ENCODE measurements around the gene CPAMD8.
"Not testable (repeated sequence)": the region's sequence is repeated elsewhere in the genome, so short reads cannot be mapped to it uniquely, and the experiment has no call there.

The CPAMD8 gene

GRCh38 chr19:16880884-16881554, 145.6 kb downstream of the CPAMD8 start:
- no peak for DNase-seq (ENCODE audit: low read depth)

GRCh38 chr19:16878181-16878965, 148.2 kb downstream of the CPAMD8 start:
- no peak for TF ChIP-seq CTCF (conservative IDR thresholded peaks at IDR 0.05; ENCODE audit: low read length)
- H3K4me3 ChIP-seq (ENCODE audit: low read length): no peak overlapping the region
- DNase-seq (ENCODE audit: low read depth): no peak

More at GRCh38 chr19:16880884-16881554, 145.6 kb downstream of the CPAMD8 start:
- no peak for TF ChIP-seq CTCF (conservative IDR thresholded peaks at IDR 0.05; ENCODE audit: low read length)
- no peak overlapping the region for H3K4me3 ChIP-seq (ENCODE audit: low read length)

- no peak for DNase-seq (ENCODE audit: low read depth)
- TF ChIP-seq CTCF (conservative IDR thresholded peaks at IDR 0.05; ENCODE audit: low read length): no peak
- no peak overlapping the region for H3K4me3 ChIP-seq (ENCODE audit: low read length)
These were observed 149.0 kb downstream of the CPAMD8 start for GRCh38 chr19:16877581-16877980.

- H3K4me3 ChIP-seq (ENCODE audit: low read length): no peak overlapping the region
- TF ChIP-seq CTCF (conservative IDR thresholded peaks at IDR 0.05; ENCODE audit: low read length): no peak
- DNase-seq (ENCODE audit: low read depth): no peak
These were observed 149.7 kb downstream of the CPAMD8 start for GRCh38 chr19:16876904-16877361.

GRCh38 chr19:16875584-16876555, 150.7 kb downstream of the CPAMD8 start:
- H3K4me3 ChIP-seq (ENCODE audit: low read length): no peak overlapping the region
- no peak for DNase-seq (ENCODE audit: low read depth)
- no peak for TF ChIP-seq CTCF (conservative IDR thresholded peaks at IDR 0.05; ENCODE audit: low read length)

- not testable (repeated sequence) for H3K4me3 ChIP-seq (ENCODE audit: low read length); DNase-seq (ENCODE audit: low read depth)
These were observed 151.7 kb downstream of the CPAMD8 start for GRCh38 chr19:16874978-16875299.
